GM19455 (cell line): ENCODE results near the gene NFYC.
"Not testable (repeated sequence)": the region's sequence is repeated elsewhere in the genome, so short reads cannot be mapped to it uniquely, and the experiment has no call there.

Experiments
- ATAC-seq: cut with Tn5 transposase; IDR thresholded peaks from one replicate; pipeline ENCODE4 v1.9.1; 2021; ENCODE audit not compliant: unreplicated experiment

Gene NFYC

DNA sequence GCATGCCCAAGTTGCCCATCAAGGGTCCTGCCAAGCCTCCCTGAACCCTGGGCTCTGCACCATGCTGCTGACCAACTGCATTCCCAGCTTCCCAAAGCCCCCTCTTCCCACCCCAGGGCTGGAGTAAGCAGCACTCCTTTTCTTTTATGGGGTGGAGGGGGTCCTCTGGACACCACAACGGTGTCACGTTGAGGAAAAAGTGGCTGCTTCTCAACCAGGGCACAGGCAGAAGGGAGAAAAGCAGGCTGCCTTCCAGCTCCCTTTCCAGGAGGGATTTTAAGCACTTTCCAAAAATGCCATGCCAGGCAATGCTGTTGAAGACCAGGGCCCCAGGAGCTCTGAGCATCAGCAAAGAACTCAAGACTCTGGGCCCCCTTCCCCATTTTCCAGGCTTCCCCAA is 26.7 kb upstream of the NFYC start:
- ATAC-seq, result no peak

DNA sequence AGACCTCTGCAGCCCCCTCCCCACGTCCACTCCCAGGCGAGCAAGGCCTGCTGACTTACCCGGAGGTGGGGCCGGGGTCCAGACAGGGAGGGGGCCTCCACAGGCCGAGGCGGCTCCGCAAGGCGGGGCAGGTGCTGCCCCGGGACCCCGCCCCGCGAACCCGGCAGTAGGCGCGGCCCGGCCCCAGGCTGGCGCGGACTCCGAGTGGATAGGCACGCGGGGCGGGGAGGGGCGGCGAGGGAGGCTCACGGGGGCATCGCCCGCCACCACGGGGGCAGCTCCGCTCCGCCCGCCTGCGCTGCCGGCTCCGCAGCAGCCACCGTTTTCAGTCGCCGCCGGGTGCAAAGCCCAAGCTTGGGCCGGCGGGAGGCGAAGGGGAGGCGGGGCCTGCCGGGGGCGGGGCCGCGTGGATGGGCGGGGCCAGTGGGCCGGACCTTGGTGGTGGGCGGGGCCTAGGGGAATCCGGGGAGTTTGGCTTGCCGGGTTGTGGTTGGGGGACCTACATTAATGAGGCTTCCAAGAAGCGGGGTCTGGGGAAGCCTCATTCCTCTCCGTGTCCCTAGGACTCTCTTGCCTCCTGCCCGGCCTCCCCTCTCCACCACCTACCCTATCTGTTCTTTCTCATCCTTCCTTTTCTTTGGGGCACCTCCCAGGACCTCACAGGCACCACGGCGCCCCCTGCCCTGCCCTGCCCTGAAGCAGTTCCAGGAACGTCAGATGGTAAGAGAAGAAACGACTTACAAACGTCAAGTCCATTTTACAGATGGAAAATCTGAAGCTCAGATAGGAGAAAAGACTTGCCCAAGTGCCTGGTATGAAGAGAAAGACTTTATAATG is 26.0 kb upstream of the NFYC start, which contains the start of gene RIMS3:
Gene RIMS3 (minus strand): TSS at position 348 of the 837 bp plus-strand sequence. CDS start 23,757 bp downstream, outside the sequence.
- ATAC-seq, result peak; percentile 69

- peak; percentile 50 for ATAC-seq
Measured at GRCh38 chr1:40668769-40669525, 22.6 kb upstream of the NFYC start.

DNA sequence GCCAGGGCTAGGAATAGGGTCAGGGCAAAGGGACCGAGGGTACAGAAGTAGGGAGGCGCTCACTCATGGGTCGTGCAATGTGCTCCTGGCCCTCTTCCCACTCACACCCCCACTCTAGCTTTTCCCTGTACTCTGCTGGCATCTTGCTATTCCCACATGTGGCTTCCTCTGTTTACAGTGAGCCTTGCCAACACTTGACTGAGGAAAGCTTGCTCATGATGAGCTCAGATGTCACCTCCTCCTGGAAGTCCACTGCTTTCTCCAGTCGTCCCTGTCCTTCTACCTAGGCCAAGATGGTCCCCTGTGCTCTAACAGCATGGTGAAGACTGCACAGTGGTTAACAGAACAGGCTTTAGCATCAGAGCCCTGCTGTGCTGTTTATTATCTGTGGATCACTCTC is 18.1 kb upstream of the NFYC start:
- ATAC-seq, result no peak

DNA sequence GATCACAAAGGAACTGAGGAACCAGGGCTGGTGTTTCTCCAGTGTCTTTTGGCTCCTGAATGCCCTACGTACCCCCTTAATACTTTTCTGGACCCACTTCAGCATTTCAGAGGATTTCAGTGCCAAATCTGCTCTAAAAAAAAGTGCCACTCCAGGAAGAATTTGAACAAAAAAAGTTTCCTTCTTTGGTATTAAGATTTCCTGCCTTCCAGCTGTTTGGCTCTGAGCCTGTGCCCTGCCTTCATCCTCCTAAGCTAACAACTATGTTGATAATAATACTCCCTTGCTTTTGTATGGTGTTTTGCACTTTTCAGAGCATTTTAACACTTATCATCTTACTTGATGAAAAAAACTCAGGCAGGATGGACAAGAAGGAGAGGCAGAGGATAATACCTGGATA is 15.0 kb upstream of the NFYC start:
- ATAC-seq, result no peak

- no peak for ATAC-seq
Measured at GRCh38 chr1:40679165-40679953, 12.1 kb upstream of the NFYC start.

DNA sequence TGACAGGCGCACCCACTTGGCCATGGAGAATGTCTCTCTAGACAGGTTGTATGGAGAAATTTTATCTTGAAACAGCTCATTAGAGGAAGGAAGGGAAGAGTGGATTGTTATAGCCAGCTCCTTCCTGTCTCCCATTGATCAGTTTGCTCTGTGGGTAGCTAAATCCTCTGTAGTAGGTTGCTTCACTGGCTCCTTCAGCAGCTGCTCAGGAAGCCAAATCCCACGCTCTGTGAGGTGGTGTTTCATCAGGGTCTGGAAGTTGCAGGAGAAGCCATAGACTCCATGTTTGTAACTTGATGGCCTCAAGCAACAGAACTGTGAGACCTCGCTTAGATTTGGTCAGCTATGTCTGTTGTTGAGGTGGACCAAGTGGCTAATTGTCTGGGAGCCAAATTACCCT is 6.8 kb upstream of the NFYC start:
- ATAC-seq, result no peak

DNA sequence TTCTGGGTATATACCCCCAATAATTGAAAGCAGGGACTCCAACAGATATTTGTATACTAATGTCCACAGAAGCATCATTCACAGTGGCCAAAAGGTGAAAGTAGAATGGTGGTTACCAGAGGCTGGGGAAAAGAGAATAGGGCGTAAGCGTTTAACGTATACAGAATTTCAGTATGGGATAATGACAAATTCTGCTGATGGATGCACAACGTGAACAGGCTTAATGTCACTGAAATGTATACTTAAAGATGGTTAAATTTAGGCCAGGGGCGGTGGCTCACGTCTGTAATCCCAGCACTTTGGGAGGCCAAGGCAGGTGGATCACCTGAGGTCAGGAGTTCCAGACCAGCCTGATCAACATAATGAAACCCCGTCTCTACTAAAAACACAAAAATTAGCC is 4.4 kb upstream of the NFYC start:
- no peak for ATAC-seq

DNA sequence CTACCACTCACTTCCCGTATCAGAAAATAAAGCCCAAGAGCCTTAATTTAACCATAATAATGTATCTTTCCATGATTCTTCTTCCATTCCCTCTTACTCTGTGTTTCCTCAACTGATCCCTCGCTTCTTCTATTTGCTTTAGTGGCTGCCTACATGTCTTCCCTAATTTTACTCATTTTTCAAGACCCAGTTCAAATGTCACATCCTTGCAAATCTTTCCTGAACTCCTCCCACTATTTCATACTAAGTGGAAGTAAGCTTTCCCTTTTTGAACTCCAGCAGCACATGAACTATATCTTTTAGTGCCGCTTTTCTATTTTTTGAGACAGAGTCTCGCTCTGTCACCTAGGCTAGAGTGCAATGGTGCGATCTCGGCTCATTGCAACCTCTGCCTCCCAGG is 3.8 kb upstream of the NFYC start:
- no peak for ATAC-seq

DNA sequence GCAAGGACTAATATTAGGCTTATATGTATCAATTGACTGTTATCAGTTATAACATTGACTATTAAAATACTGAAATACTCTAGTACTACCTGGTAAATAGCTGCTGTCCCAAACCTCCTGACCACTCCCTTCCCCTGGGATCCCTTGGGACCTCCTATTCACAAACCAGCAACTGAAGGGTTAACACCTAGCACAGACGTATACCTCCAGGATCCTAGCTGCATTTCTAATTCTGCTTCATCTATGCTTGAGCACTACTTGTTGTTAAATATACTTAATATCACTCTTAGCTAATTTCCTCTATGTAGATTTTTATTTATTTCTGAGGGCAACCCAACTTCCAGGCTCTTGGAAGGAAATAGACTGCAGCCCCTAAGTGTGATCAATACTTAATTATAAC is 1.8 kb upstream of the NFYC start:
- ATAC-seq, result no peak

DNA sequence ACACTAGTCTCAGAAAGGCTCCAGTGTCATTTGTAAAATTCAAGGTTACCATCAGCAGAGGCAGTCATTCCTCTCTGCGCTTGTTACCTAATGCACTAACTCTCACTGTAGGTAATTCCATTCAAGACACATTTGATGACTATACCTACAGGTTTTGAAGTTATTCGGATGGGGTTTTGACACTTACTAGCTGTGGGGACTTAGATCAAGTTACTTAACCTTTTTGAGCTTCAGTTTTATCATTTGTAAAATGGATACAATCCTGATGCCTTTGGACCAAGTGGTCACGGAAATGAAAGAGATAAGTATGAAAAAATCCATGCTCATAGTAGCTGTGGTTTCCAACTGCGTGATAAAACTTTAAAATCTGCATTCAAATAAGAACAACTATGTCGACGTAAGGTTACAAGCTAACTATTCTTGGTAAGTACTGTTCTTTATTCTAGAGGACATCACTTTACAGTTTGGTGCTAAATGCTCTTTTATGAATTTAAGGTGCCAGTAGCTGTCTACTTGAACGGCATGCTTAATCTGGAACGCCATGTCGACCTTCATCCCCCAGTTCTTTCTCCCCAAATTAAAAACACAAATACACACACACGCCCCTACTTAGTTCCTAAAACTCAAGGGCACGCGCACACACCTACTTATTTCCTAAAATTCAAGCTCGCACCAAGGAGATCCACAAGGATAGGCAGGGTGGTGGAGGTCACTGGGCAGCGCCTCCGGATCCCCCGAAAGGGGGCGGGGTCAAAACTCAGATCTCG is 550 bp upstream of the NFYC start:
- ATAC-seq, result no peak

- ATAC-seq, result no peak
Measured at GRCh38 chr1:40692429-40692895, 958 bp downstream of the NFYC start.

DNA sequence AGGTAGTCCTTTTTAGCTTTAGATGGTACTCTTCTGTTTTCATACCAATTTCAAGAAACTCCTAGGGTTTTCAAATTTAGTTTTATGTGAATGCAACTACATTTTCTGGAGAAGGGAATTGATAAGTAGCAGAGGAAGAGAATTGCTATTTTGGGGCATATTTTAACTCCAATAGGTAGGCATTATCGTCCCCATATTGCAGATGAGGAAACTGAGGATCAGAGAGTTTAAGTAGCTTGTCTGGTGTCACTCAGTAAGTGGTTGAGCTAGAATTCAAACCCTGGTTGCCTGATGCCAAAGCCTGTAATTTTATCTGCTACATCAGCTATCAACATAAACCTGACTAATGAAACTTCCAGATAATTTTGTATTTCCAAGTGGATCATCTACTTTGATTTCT is 1.9 kb downstream of the NFYC start:
- ATAC-seq, result no peak

GRCh38 chr1:40694353-40694874 is 2.9 kb downstream of the NFYC start:
- ATAC-seq, result no peak

GRCh38 chr1:40696294-40696693 is 4.8 kb downstream of the NFYC start:
- ATAC-seq, result no peak

DNA sequence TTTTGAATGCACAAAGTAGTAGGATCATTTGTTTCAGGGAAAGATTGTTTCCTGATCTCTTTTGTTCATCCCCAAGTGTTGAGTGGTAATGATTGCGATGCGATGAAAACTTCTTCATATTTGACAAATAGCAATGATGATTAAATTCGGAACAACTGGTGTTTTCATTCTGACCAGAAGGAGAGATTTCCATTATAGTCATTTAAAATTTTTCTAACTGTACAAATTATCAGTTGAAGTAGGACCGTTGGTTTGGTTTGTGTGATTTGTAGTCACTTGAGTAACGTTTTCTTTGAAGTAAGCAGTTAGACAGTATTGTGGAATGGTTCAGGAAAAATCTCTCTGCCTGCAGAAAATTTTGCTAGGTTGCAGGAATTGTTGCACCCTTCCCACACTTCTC is 5.9 kb downstream of the NFYC start:
- no peak for ATAC-seq

- peak; percentile 44 for ATAC-seq
Measured at GRCh38 chr1:40699787-40700186, 8.3 kb downstream of the NFYC start.

GRCh38 chr1:40701684-40702083 is 10.2 kb downstream of the NFYC start:
- no peak for ATAC-seq

GRCh38 chr1:40702810-40703209 is 11.3 kb downstream of the NFYC start:
- not testable (repeated sequence) for ATAC-seq

DNA sequence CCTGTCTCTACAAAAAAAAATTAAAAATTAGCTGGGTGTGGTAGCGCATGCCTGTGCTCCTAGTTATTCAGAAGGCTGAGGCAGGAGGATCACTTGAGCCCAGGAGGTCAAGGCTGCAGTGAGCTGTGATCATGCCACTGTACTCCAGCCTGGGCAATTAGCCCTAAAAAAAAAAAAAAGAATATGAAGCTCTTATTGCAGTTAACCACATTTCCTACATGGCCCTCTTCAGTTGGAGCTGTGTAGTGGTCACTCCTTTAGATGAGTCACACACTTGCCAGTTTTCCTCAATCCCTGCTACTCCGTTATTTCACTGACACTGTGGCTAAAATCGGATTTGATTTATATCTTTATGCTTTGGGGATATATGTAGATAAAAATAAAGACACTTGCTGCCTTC is 11.8 kb downstream of the NFYC start:
- no peak for ATAC-seq
